ENCODE results near the gene COA1. TPM values are rescaled to one million over a fixed set of nuclear protein-coding genes. Genes with fewer than 3 reads are reported as not detected.
"Not testable (repeated sequence)": the region's sequence is repeated elsewhere in the genome, so short reads cannot be mapped to it uniquely, and the experiment has no call there.

COA1 gene
- total RNA-seq, 1 donor from 2014 or later: 79.0 TPM

GRCh38 chr7:43596426-43596825 is 132.9 kb downstream of the COA1 start:
- H3K27ac Mint-ChIP-seq; H3K27me3 Mint-ChIP-seq; H3K9me3 Mint-ChIP-seq; H3K4me3 Mint-ChIP-seq; intact Hi-C loops (cut with micrococcal nuclease); DNase-seq: not testable (repeated sequence)
- Mint-ChIP-seq H3K36me3 (ENCODE audit: low read depth) (peaks cover 43% of the 10 kb centered on the region), H3K4me1 (peaks cover 46% of the 10 kb centered on the region)

GRCh38 chr7:43594020-43594419 is 135.3 kb downstream of the COA1 start:
- Mint-ChIP-seq H3K27me3 (no peaks in the 10 kb centered on the region), H3K4me3 (peak overlapping the region; percentile 53), H3K36me3 (ENCODE audit: low read depth) (peaks cover 37% of the 10 kb centered on the region), H3K4me1 (peaks cover 55% of the 10 kb centered on the region), H3K27ac (peak overlapping the region; percentile 57), H3K9me3 (peaks cover 3% of the 10 kb centered on the region)
- intact Hi-C loops (cut with micrococcal nuclease): no loop called here
- peak; percentile 51 for DNase-seq

- H3K27ac Mint-ChIP-seq: no peak overlapping the region
Observed at GRCh38 chr7:43593010-43593409, 136.3 kb downstream of the COA1 start.

GRCh38 chr7:43592326-43592725 is 137.0 kb downstream of the COA1 start:
- intact Hi-C loops (cut with micrococcal nuclease): no loop called here
- H3K4me3 Mint-ChIP-seq: no peak overlapping the region

More at GRCh38 chr7:43593010-43593409, 136.3 kb downstream of the COA1 start:
- intact Hi-C loops (cut with micrococcal nuclease): no loop called here
- Mint-ChIP-seq H3K36me3 (ENCODE audit: low read depth) (peaks cover 36% of the 10 kb centered on the region), H3K27me3 (no peaks in the 10 kb centered on the region), H3K9me3 (peaks cover 3% of the 10 kb centered on the region), H3K4me1 (peaks cover 63% of the 10 kb centered on the region), H3K4me3 (no peak overlapping the region)
- DNase-seq: no peak

GRCh38 chr7:43591558-43592180 is 137.7 kb downstream of the COA1 start:
- Mint-ChIP-seq H3K4me1 (peaks cover 69% of the 10 kb centered on the region), H3K4me3 (peak overlapping the region; percentile 55), H3K36me3 (ENCODE audit: low read depth) (peaks cover 32% of the 10 kb centered on the region), H3K9me3 (peaks cover 3% of the 10 kb centered on the region), H3K27me3 (no peaks in the 10 kb centered on the region), H3K27ac (peak overlapping the region; percentile 80)
- DNase-seq: peak; percentile 55
- intact Hi-C loops (cut with micrococcal nuclease): loop anchor here (1.0 kb wide), 4 partner anchors 8 to 57 kb away; partner anchors contain the start of gene STK17A

More at GRCh38 chr7:43592326-43592725, 137.0 kb downstream of the COA1 start:
- no peaks in the 10 kb centered on the region for H3K27me3 Mint-ChIP-seq
- H3K9me3 Mint-ChIP-seq: peaks cover 3% of the 10 kb centered on the region
- no peak for DNase-seq
- peaks cover 66% of the 10 kb centered on the region for H3K4me1 Mint-ChIP-seq
- H3K36me3 Mint-ChIP-seq (ENCODE audit: low read depth): peaks cover 35% of the 10 kb centered on the region
- H3K27ac Mint-ChIP-seq: peak overlapping the region; percentile 17

GRCh38 chr7:43590862-43591557 is 138.3 kb downstream of the COA1 start:
- H3K27ac Mint-ChIP-seq: peak overlapping the region; percentile 80
- peak overlapping the region; percentile 55 for H3K4me3 Mint-ChIP-seq
- intact Hi-C loops (cut with micrococcal nuclease): loop anchor here (1.0 kb wide), 4 partner anchors 8 to 57 kb away; partner anchors contain the start of gene STK17A
- no peaks in the 10 kb centered on the region for H3K27me3 Mint-ChIP-seq
- H3K36me3 Mint-ChIP-seq (ENCODE audit: low read depth): peaks cover 28% of the 10 kb centered on the region
- peaks cover 3% of the 10 kb centered on the region for H3K9me3 Mint-ChIP-seq
- H3K4me1 Mint-ChIP-seq: peaks cover 72% of the 10 kb centered on the region
- DNase-seq: peak; percentile 73

- H3K27me3 Mint-ChIP-seq: no peaks in the 10 kb centered on the region
- H3K9me3 Mint-ChIP-seq: peaks cover 3% of the 10 kb centered on the region
- intact Hi-C loops (cut with micrococcal nuclease): no loop called here
- no peak for DNase-seq
- no peak overlapping the region for H3K27ac Mint-ChIP-seq
- H3K4me3 Mint-ChIP-seq: no peak overlapping the region
- peaks cover 22% of the 10 kb centered on the region for H3K36me3 Mint-ChIP-seq (ENCODE audit: low read depth)
- peaks cover 70% of the 10 kb centered on the region for H3K4me1 Mint-ChIP-seq
Observed at GRCh38 chr7:43589728-43590127, 139.6 kb downstream of the COA1 start.

Other genes with a start within 250 kb of the COA1 start
- gene STK17A, start 146.4 kb downstream of the COA1 start, total RNA-seq: 30.8 and 33.9 TPM in 2 replicates
- gene BLVRA, start 29.2 kb upstream of the COA1 start, total RNA-seq: 39.9 and 43.4 TPM in 2 replicates
- 119 and 123 TPM in 2 replicates for gene MRPS24, start 140.0 kb upstream of the COA1 start, total RNA-seq
- 33.2 and 33.4 TPM in 2 replicates for gene URGCP, start 177.1 kb upstream of the COA1 start, total RNA-seq
- 16.0 and 17.2 TPM in 2 replicates for gene UBE2D4, start 196.9 kb upstream of the COA1 start, total RNA-seq